Tibial nerve (tissue), 3 donors: ENCODE data around the gene TREX2.

ENCODE experiments used
- CTCF ChIP-seq, 5 experiments: fragments of 200-600 bp in 3 of 5; fragments of 450-650 bp in 2 of 5; sonication (generic) in 3 of 5; IDR thresholded peaks; one replicate each; pipeline ENCODE4 v1.5.1; 2016 to 2019; ENCODE audit warnings: antibody characterized with exemption in 5 of 5, mild to moderate bottlenecking in 3 of 5, moderate library complexity in 2 of 5
- POLR2A ChIP-seq, 2 donors: fragments of 450-650 bp; IDR thresholded peaks; one replicate each; pipeline ENCODE4 v1.6.1; 2017; ENCODE audit warnings: antibody characterized with exemption in 2 of 2, mild to moderate bottlenecking in 2 of 2, moderate library complexity in 2 of 2

- no peak for TF ChIP-seq CTCF (IDR thresholded peaks at IDR 0.05)
- TF ChIP-seq POLR2A (IDR thresholded peaks at IDR 0.05), result no peak
Observed at GRCh38 chrX:153475751-153476281, 30.0 kb upstream of the TREX2 start.
